K562 (cell line): ENCODE results near the gene KRTAP5-1. TPM values are rescaled to one million over a fixed set of nuclear protein-coding genes. Genes with fewer than 3 reads are reported as not detected.

ENCODE experiments used
- ATAC-seq: fragments of 200-7000 bp; cut with Tn5 transposase; 3 replicates; pipeline ENCODE4 v1.9.1; 2020; ENCODE audit warnings: moderate library complexity
- BruUV-seq: library from RNA; stranded (reverse); fragments of 400-500 nt; replicated peaks from 2 replicates; lab custom pipeline; 2021; lab: Mats Ljungman, UMichigan
- CTCF ChIA-PET: fragments of 300-600 bp; formaldehyde crosslinking; extraction: SDS; loops from one replicate; lab custom pipeline; 2021; ENCODE audit warnings: low intra/inter-chr PET ratio; lab: Yijun Ruan, JAX
- POLR2A ChIA-PET: fragments of 300-600, 350-650 bp; sonication (Branson Sonifier 250); formaldehyde crosslinking; extraction: SDS; loops from one replicate; lab custom pipeline; 2021; ENCODE audit warnings: antibody characterized with exemption, inconsistent platforms; lab: Yijun Ruan, JAX
- DNase-seq, 4 experiments: peaks; one replicate each; pipeline versions ENCODE4 v3.0.0 to v3.0.0-alpha.2; 2011 to 2018; ENCODE audit warnings: low spot score in 3 of 4, mixed read lengths in 3 of 4; ENCODE audit errors: extremely low read depth in 1 of 4
- FAIRE-seq: peaks from 2 replicates; lab custom pipeline; 2011; peaks lifted over from hg19 to GRCh38; lab: Jason Lieb, UNC
- H2AFZ ChIP-seq: 2 replicates; pipeline ENCODE4 v1.6.0; 2011; ENCODE audit warnings: low read depth, low read length, control low read depth, inconsistent platforms
- H3K27ac ChIP-seq: fragments of 200-600 bp; 3 replicates; pipeline ENCODE4 v1.8.0; 2011; ENCODE audit warnings: low read depth, mild to moderate bottlenecking, control low read depth, inconsistent platforms, low read length, moderate library complexity, mixed read lengths; ENCODE audit errors: extremely low read depth
- H3K27me3 ChIP-seq, 2 experiments: fragments of 300-600 bp in 1 of 2; 2 replicates in 1 of 2; 3 replicates in 1 of 2; pipeline versions ENCODE4 v1.6.0 to v1.8.0; 2011; ENCODE audit warnings: inconsistent platforms in 2 of 2, low read length in 2 of 2, mild to moderate bottlenecking in 1 of 2, mixed read lengths in 1 of 2, moderate library complexity in 1 of 2; ENCODE audit not compliant: control insufficient read depth in 2 of 2, insufficient read depth in 2 of 2
- H3K36me3 ChIP-seq: fragments of 300-600 bp; 3 replicates; pipeline ENCODE4 v1.8.0; 2011; ENCODE audit warnings: mild to moderate bottlenecking, low read length, inconsistent platforms; ENCODE audit not compliant: control insufficient read depth, insufficient read depth
- H3K4me1 ChIP-seq, 2 experiments: fragments of 200-600 bp in 1 of 2; replicated peaks in 1 of 2; 2 replicates in 1 of 2; 3 replicates in 1 of 2; pipeline versions ENCODE4 v1.5.1 to v1.8.0; 2011; ENCODE audit warnings: inconsistent platforms in 2 of 2, low read length in 2 of 2, mild to moderate bottlenecking in 1 of 2, mixed read lengths in 1 of 2, moderate library complexity in 1 of 2; ENCODE audit not compliant: control insufficient read depth in 2 of 2, insufficient read depth in 2 of 2
- H3K4me2 ChIP-seq: 2 replicates; pipeline ENCODE4 v1.6.1; 2011; ENCODE audit warnings: low read length, control low read depth, inconsistent platforms, mixed read lengths; ENCODE audit not compliant: insufficient read depth
- H3K4me3 ChIP-seq: fragments of 200-600 bp; sonication (generic), shearing (Covaris generic); 2 replicates; pipeline ENCODE4 v1.5.1; 2016; ENCODE audit warnings: control low read depth, inconsistent platforms
- H3K79me2 ChIP-seq: fragments of 200-600 bp; 3 replicates; pipeline ENCODE4 v1.8.0; 2011; ENCODE audit warnings: low read length, inconsistent platforms; ENCODE audit not compliant: control insufficient read depth, insufficient read depth
- H3K9ac ChIP-seq, 2 experiments: 2 replicates each; pipeline versions ENCODE4 v1.6.0 to v1.6.1; 2011; ENCODE audit warnings: low read depth in 2 of 2, low read length in 2 of 2, control low read depth in 1 of 2, inconsistent platforms in 1 of 2, mild to moderate bottlenecking in 1 of 2, mixed read lengths in 1 of 2; ENCODE audit not compliant: insufficient read depth in 1 of 2
- H3K9me1 ChIP-seq: one replicate; pipeline ENCODE4 v1.6.0; 2011; ENCODE audit warnings: inconsistent platforms, mild to moderate bottlenecking, low read length, moderate library complexity; ENCODE audit not compliant: control insufficient read depth, insufficient read depth
- H3K9me3 ChIP-seq: replicated peaks from 2 replicates; pipeline ENCODE4 v1.5.1; 2011; ENCODE audit warnings: low read depth, low read length, inconsistent platforms; ENCODE audit not compliant: control insufficient read depth, insufficient read depth
- H4K20me1 ChIP-seq: replicated peaks from 2 replicates; pipeline ENCODE4 v1.6.1; 2011; ENCODE audit warnings: low read length, inconsistent platforms, mixed read lengths; ENCODE audit not compliant: control insufficient read depth, insufficient read depth
- CEBPB ChIP-seq: fragments of 450-650 bp; IDR thresholded peaks from 2 replicates; pipeline ENCODE4 v1.6.1; 2016; ENCODE audit warnings: missing genetic modification characterization, missing compliant biosample characterization
- CEBPG ChIP-seq, 3 experiments: fragments of 200-800 bp in 1 of 3; sonication (Bioruptor generic) in 1 of 3; sonication (generic) in 1 of 3; formaldehyde crosslinking in 1 of 3; IDR thresholded peaks in 2 of 3; conservative IDR thresholded peaks in 1 of 3; 2 replicates each; pipeline versions ENCODE4 v1.6.1 to v1.8.0; 2016 to 2022; ENCODE audit warnings: missing compliant biosample characterization in 2 of 3, missing genetic modification characterization in 2 of 3, mild to moderate bottlenecking in 1 of 3, missing genetic modification reagents in 1 of 3
- JUND ChIP-seq, 2 experiments: IDR thresholded peaks; 2 replicates in 1 of 2; 3 replicates in 1 of 2; pipeline ENCODE4 v1.6.1; 2011; ENCODE audit warnings: borderline replicate concordance in 2 of 2, low read depth in 2 of 2, low read length in 2 of 2, improper control_type of control experiment in 1 of 2, missing biosample characterization in 1 of 2, missing genetic modification characterization in 1 of 2, missing genetic modification reagents in 1 of 2
- KDM5B ChIP-seq: fragments of 200-600 bp; sonication (generic); IDR thresholded peaks from 2 replicates; pipeline ENCODE4 v1.6.1; 2012; ENCODE audit warnings: low read depth, mild to moderate bottlenecking, moderate library complexity, low read length, control low read depth, inconsistent platforms; ENCODE audit not compliant: insufficient replicate concordance
- MEF2A ChIP-seq: IDR thresholded peaks from 2 replicates; pipeline ENCODE4 v1.6.1; 2011; ENCODE audit warnings: low read depth, mild to moderate bottlenecking, low read length, moderate library complexity; ENCODE audit not compliant: control insufficient read depth
- MEF2D ChIP-seq: conservative IDR thresholded peaks from 2 replicates; pipeline ENCODE4 v1.6.1; 2016; ENCODE audit warnings: low read depth, missing genetic modification characterization, missing compliant biosample characterization
- NRF1 ChIP-seq, 2 experiments: fragments of 450-650 bp; IDR thresholded peaks in 1 of 2; conservative IDR thresholded peaks in 1 of 2; 2 replicates each; pipeline ENCODE4 v1.6.1; 2014; ENCODE audit warnings: mild to moderate bottlenecking in 2 of 2
- POLR2G ChIP-seq: fragments of 200-400 bp; formaldehyde crosslinking; IDR thresholded peaks from 2 replicates; pipeline ENCODE4 v1.6.1; 2017; ENCODE audit warnings: low read depth, mild to moderate bottlenecking, antibody characterized with exemption, low read length, moderate library complexity
- TRIM28 ChIP-seq: fragments of 450-650 bp; IDR thresholded peaks from 2 replicates; pipeline ENCODE4 v1.6.1; 2017
- ZNF175 ChIP-seq: fragments of 200-800 bp; sonication (Bioruptor generic); IDR thresholded peaks from 2 replicates; pipeline ENCODE4 v1.6.1; 2016; ENCODE audit warnings: low read depth, mild to moderate bottlenecking, missing genetic modification characterization, missing compliant biosample characterization
- ZNF253 ChIP-seq: fragments of 250-450 bp; sonication (Bioruptor Pico); conservative IDR thresholded peaks from 2 replicates; pipeline ENCODE4 v1.6.1; 2021; ENCODE audit warnings: mild to moderate bottlenecking
- WGBS: fragments of 100-300 bp; shearing (Covaris generic); methylation state at CpG from one replicate; pipeline ENCODE4 v1.1.6; 2016; ENCODE audit warnings: low coverage, mixed read lengths; ENCODE audit not compliant: insufficient coverage; ENCODE audit errors: missing lambda C conversion rate; 5-methylcytosine and 5-hydroxymethylcytosine counted together
- in situ Hi-C: fragments of 300-500 bp; cut with MboI; formaldehyde crosslinking; loops from 4 replicates; pipeline ENCODE4 v1.15.0; 2018; ENCODE audit warnings: inconsistent platforms, mixed read lengths
- intact Hi-C: fragments of 100-400 bp; cut with micrococcal nuclease; formaldehyde crosslinking; loops from 2 replicates; pipeline ENCODE4 v1.14.2; 2022
- polyA plus RNA-seq, 8 experiments: library from polyadenylated mRNA; depleted of rRNA in 4 of 8; stranded (reverse) in 5 of 8; unstranded in 3 of 8; fragments of >200 nt; fragmentation: Nextera tagmentation in 2 of 8; fragmentation: Illumina TruSeq in 1 of 8; extraction: Ambion mirVana in 2 of 8; extraction: Trizol in 1 of 8; gene quantifications; 2 replicates each; pipeline versions ENCODE4 v1.2.1 to v1.2.3, GENCODE V29; 2011 to 2014; ENCODE audit warnings: inconsistent platforms in 1 of 8, missing spikeins in 1 of 8
- total RNA-seq, 7 experiments: library from RNA; depleted of rRNA in 6 of 7; stranded (reverse); fragments of >200 nt in 6 of 7; fragmentation: Illumina TruSeq in 2 of 7; extraction: Trizol in 2 of 7; gene quantifications; 2 replicates each; pipeline versions ENCODE4 v1.2.1 to v1.2.3, GENCODE V29; 2011 to 2021; ENCODE audit warnings: low replicate concordance in 1 of 7
- TF ChIP-seq, protein P1 (sequence below): sonication (generic); formaldehyde crosslinking; IDR thresholded peaks from 2 replicates; pipeline ENCODE4 v1.8.0; 2022; ENCODE audit warnings: missing genetic modification reagents, mild to moderate bottlenecking, moderate library complexity, borderline replicate concordance
- TF ChIP-seq, protein P2 (sequence below): fragments of 200-800 bp; sonication (Bioruptor generic); IDR thresholded peaks from 2 replicates; pipeline ENCODE4 v1.6.1; 2017; ENCODE audit warnings: missing genetic modification characterization, missing compliant biosample characterization
- TF ChIP-seq, protein P3 (sequence below): sonication (generic); formaldehyde crosslinking; IDR thresholded peaks from 2 replicates; pipeline ENCODE4 v1.9.0; 2022; ENCODE audit warnings: mild to moderate bottlenecking, missing genetic modification reagents

KRTAP5-1 gene
- total and polyA plus RNA-seq, 9 of the 15 experiments (the other 6 are each of a cell fraction or from before 2014, with no cell fraction given): not detected

DNA sequence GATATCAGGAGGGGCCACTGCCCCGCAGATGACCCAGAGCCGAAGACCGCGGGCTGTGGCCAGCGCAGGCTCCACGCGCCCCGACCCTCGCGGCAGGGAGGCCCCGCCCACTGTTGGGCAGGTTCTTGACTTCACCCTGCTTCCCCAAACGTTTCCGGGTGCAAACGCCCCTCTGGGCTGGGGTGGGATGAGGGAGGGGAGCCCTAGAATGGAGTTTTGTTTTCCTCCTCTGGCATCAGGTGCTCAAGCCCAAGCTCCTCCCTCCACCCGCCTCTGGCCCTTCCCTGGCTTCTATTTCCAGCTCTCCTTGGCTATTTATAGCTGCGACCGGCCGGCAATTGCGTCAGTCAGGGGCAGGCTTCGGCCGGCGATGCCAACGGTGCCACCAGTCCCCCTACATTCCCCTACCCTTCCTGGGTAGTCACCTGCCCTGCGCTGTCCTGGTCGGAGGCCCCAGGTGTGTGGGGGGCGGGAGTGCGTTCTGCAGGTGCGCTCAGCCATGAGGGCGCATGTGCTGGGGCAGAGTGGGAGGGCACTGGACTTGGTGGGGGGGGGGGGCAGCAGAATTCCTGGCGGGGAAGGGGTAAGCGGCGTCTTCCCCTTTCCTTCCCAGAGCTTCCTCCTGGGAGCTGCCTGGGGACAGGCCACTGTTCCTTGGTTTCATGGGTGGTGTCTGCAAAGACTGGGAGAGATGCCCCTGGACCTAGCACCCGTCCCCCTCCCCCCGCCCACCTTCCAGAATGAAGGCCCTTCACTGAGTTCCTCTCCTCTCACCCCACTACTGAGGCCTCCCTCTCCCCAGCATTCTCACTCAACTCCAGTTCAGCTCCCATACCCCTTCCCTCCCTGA lies 36.6 kb downstream of the KRTAP5-1 start:
- Histone ChIP-seq H3K4me1 (peaks cover 0 to 44% of the 10 kb centered on the region in 2 experiments; a peak in 3 of 5 replicates), H3K27me3 (peaks cover 0 to 5% of the 10 kb centered on the region in 2 experiments; a peak in 1 of 5 replicates), H2AFZ (no peak overlapping the region), H3K4me3 (no peak overlapping the region), H3K36me3 (no peaks in the 10 kb centered on the region), H3K27ac (no peak overlapping the region), H3K9me1 (no peaks in the 10 kb centered on the region), H3K79me2 (no peaks in the 10 kb centered on the region), H3K4me2 (no peak overlapping the region; the same call in 1 of the 2 replicates), H4K20me1 (peaks cover 3% of the 10 kb centered on the region; the same call in 1 of the 2 replicates), H3K9ac (no peak overlapping the region; a peak in 1 of 4 replicates), H3K9me3 (no peaks in the 10 kb centered on the region)
- CTCF ChIA-PET: no interaction called here
- ATAC-seq (peak; percentile 33), FAIRE-seq (no peak), DNase-seq (peak in 2 of 4 experiments; percentile 23 to 49)
- no TSS peak for BruUV-seq
- 6% methylated on average over 21 of the region's 34 CpGs for WGBS
- in situ Hi-C loops: no loop called here
- intact Hi-C loops: no loop called here
- POLR2A ChIA-PET: interaction anchor here (0.6 to 1.0 kb wide), 4 partner anchors 26 to 1830 kb away, joined by 3 to 4 read pairs (median 3); no protein-coding TSS in a partner anchor
- peak; percentile 24 to 39; a peak in 2 of 4 replicates for TF ChIP-seq NRF1 (conservative IDR thresholded peaks at IDR 0.05 in 1 of 2, IDR thresholded peaks at IDR 0.05 in 1 of 2)
- 0 out of 2 replicates have a peak, but pooled peaks have one; percentile 11 for TF ChIP-seq JUND (IDR thresholded peaks at IDR 0.05; ENCODE audit: borderline replicate concordance, low read depth, low read length)
- TF ChIP-seq JUND (tag; IDR thresholded peaks at IDR 0.05; ENCODE audit: borderline replicate concordance, low read depth, low read length): no peak
- peak; percentile 53; the same call in 1 of the 2 replicates for TF ChIP-seq POLR2G
- TF ChIP-seq MEF2A: peak; percentile 83
- no peak for TF ChIP-seq ZNF253 (CRISPR knock-in tag)
- TF ChIP-seq, protein P1, sequence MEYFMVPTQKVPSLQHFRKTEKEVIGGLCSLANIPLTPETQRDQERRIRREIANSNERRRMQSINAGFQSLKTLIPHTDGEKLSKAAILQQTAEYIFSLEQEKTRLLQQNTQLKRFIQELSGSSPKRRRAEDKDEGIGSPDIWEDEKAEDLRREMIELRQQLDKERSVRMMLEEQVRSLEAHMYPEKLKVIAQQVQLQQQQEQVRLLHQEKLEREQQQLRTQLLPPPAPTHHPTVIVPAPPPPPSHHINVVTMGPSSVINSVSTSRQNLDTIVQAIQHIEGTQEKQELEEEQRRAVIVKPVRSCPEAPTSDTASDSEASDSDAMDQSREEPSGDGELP (CRISPR knock-in tag): 0 out of 2 replicates have a peak, but pooled peaks have one; percentile 21
- TF ChIP-seq, protein P2, sequence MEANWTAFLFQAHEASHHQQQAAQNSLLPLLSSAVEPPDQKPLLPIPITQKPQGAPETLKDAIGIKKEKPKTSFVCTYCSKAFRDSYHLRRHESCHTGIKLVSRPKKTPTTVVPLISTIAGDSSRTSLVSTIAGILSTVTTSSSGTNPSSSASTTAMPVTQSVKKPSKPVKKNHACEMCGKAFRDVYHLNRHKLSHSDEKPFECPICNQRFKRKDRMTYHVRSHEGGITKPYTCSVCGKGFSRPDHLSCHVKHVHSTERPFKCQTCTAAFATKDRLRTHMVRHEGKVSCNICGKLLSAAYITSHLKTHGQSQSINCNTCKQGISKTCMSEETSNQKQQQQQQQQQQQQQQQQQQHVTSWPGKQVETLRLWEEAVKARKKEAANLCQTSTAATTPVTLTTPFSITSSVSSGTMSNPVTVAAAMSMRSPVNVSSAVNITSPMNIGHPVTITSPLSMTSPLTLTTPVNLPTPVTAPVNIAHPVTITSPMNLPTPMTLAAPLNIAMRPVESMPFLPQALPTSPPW: peak; percentile 40; the same call in 1 of the 2 replicates
- TF ChIP-seq ZNF175: no peak
- peak; percentile 78 for TF ChIP-seq CEBPG (CRISPR knock-in tag; IDR thresholded peaks at IDR 0.05)
- TF ChIP-seq CEBPG (tag; conservative IDR thresholded peaks at IDR 0.05 in 1 of 2, IDR thresholded peaks at IDR 0.05 in 1 of 2): peak; percentile 40 to 53; a peak in 3 of 4 replicates
- no peak for TF ChIP-seq KDM5B
- TF ChIP-seq CEBPB (tag): peak; percentile 41; the same call in 1 of the 2 replicates
- TF ChIP-seq MEF2D (tag): peak; percentile 97
- TF ChIP-seq, protein P3, sequence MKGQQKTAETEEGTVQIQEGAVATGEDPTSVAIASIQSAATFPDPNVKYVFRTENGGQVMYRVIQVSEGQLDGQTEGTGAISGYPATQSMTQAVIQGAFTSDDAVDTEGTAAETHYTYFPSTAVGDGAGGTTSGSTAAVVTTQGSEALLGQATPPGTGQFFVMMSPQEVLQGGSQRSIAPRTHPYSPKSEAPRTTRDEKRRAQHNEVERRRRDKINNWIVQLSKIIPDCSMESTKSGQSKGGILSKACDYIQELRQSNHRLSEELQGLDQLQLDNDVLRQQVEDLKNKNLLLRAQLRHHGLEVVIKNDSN (CRISPR knock-in tag): 0 out of 2 replicates have a peak, but pooled peaks have one; percentile 26
- TF ChIP-seq TRIM28: no peak
